Skeletal muscle tissue (tissue), 4 donors: ENCODE results near the gene CKAP4. TPM values are rescaled to one million over a fixed set of nuclear protein-coding genes. Genes with fewer than 3 reads are reported as not detected.

ENCODE experiments used
- H3K27ac ChIP-seq: one replicate; pipeline ENCODE4 v1.7.0; 2013; ENCODE audit warnings: mild to moderate bottlenecking, low read depth, low read length, inconsistent platforms
- H3K27me3 ChIP-seq, 3 donors: one replicate each; pipeline ENCODE4 v1.7.0; 2013; ENCODE audit warnings: low read length in 3 of 3; ENCODE audit not compliant: control insufficient read depth in 3 of 3, insufficient read depth in 3 of 3
- H3K36me3 ChIP-seq, 3 donors: one replicate each; pipeline ENCODE4 v1.7.0; 2013; ENCODE audit warnings: low read length in 3 of 3; ENCODE audit not compliant: control insufficient read depth in 3 of 3, insufficient read depth in 3 of 3
- H3K4me1 ChIP-seq, 3 donors: one replicate each; pipeline ENCODE4 v1.7.0; 2013; ENCODE audit warnings: low read length in 3 of 3, mild to moderate bottlenecking in 3 of 3; ENCODE audit not compliant: control insufficient read depth in 3 of 3, insufficient read depth in 3 of 3
- H3K4me3 ChIP-seq, 3 donors: one replicate each; pipeline ENCODE4 v1.7.0; 2013; ENCODE audit warnings: low read length in 3 of 3
- H3K9ac ChIP-seq, 3 donors: one replicate each; pipeline ENCODE4 v1.7.0; 2013; ENCODE audit warnings: low read length in 3 of 3, mild to moderate bottlenecking in 3 of 3, moderate library complexity in 2 of 3, low read depth in 1 of 3
- H3K9me3 ChIP-seq, 3 donors: one replicate each; pipeline ENCODE4 v1.7.0; 2013; ENCODE audit warnings: low read length in 3 of 3; ENCODE audit not compliant: control insufficient read depth in 3 of 3
- total RNA-seq: library from RNA; depleted of rRNA; stranded (reverse); fragments of >200 nt; gene quantifications from one replicate; pipeline ENCODE4 v1.2.3, GENCODE V29; 2014
- donor health status: Osteomylitis.

The CKAP4 gene
- total RNA-seq, 1 donor from 2014 or later = 36.0 TPM

DNA sequence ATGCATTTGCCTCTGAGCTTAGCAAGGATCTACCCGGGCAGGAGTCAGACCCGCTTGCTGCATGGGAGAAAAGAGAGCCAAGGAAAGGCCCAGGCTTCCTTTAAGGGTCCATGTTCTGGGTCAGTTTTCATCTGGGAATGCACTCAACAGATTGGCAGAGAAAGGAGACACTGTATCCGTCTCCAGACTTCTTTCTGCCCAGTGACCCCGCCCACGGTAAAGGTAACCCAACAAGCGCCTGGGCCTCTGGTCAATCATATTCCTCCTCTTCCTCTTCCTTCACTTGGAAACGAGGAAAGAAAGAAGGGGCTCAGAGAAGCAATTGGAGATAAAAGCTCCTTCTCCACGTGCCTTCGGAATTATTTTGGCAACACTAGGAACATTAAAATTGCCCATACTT lies 27.6 kb upstream of the CKAP4 start:
- Histone ChIP-seq H3K27ac (no peak overlapping the region), H3K4me1 (peaks cover 0 to 12% (median 7%) of the 10 kb centered on the region in 3 donors), H3K4me3 (no peak overlapping the region), H3K9me3 (no peaks in the 10 kb centered on the region), H3K36me3 (no peaks in the 10 kb centered on the region), H3K9ac (no peak overlapping the region), H3K27me3 (no peaks in the 10 kb centered on the region)

- H3K27me3 ChIP-seq = no peaks in the 10 kb centered on the region
- H3K36me3 ChIP-seq = no peaks in the 10 kb centered on the region
- H3K4me3 ChIP-seq = no peak overlapping the region
- H3K9ac ChIP-seq = no peak overlapping the region
- peaks cover 0 to 12% (median 7%) of the 10 kb centered on the region in 3 donors for H3K4me1 ChIP-seq
- H3K9me3 ChIP-seq = no peaks in the 10 kb centered on the region
- H3K27ac ChIP-seq = no peak overlapping the region
Measured at GRCh38 chr12:106274575-106275121, 26.8 kb upstream of the CKAP4 start.

GRCh38 chr12:106274012-106274411 lies 26.2 kb upstream of the CKAP4 start:
- H3K9ac ChIP-seq = no peak overlapping the region
- peaks cover 0 to 12% (median 7%) of the 10 kb centered on the region in 3 donors for H3K4me1 ChIP-seq
- H3K27ac ChIP-seq = no peak overlapping the region

GRCh38 chr12:106273491-106273890 lies 25.7 kb upstream of the CKAP4 start:
- H3K9ac ChIP-seq = no peak overlapping the region
- no peak overlapping the region for H3K4me3 ChIP-seq
- no peak overlapping the region for H3K27ac ChIP-seq
- no peaks in the 10 kb centered on the region for H3K27me3 ChIP-seq
- no peaks in the 10 kb centered on the region for H3K36me3 ChIP-seq
- peaks cover 0 to 12% (median 7%) of the 10 kb centered on the region in 3 donors for H3K4me1 ChIP-seq
- no peaks in the 10 kb centered on the region for H3K9me3 ChIP-seq

More at GRCh38 chr12:106274012-106274411, 26.2 kb upstream of the CKAP4 start:
- Histone ChIP-seq H3K4me3 (no peak overlapping the region), H3K9me3 (no peaks in the 10 kb centered on the region), H3K27me3 (no peaks in the 10 kb centered on the region), H3K36me3 (no peaks in the 10 kb centered on the region)

DNA sequence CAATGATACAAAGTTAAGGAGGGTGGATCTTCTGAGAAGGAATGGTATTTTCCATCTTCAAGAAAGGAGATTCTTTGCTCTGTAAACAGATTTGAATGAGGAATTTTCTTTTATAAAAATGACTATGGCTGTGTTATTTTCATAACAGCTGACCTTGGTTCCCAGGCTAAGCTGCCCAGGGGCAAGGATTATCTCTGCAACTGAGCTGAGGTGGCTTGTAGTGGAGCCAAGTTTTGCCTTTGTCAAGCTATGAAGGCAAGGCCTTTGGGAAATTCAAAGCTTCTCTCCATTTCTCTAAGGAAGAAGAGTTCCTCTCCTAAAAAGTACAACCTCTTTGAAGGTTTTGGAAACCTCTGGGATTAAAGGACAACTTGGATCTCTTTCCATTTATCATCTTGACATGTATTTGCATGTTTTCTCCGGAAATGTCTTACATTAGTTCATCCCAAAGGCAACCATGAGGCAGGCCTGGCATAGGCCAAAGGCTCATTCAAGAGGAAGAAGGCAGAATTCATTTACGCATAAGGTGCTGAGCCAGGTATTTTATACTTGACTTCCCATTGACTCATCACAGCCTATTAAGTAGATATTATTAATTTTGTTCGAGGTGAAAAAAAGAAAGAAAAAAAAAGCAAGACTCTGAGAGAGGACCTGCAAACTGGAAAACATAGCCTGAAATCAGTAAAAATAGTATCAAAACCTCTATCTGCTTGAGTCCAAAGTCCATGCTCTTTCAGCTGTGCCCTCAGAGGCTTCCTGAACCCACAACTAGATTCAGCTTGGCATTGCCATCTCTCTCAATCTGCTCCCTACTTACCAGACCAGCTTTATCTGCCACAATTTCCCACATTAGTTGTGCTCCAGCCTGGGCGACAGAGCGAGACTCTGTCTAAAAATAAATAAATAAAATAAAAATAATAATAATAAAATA lies 24.0 kb upstream of the CKAP4 start:
- Histone ChIP-seq H3K4me3 (no peak overlapping the region), H3K9me3 (no peaks in the 10 kb centered on the region), H3K4me1 (peaks cover 0 to 12% (median 7%) of the 10 kb centered on the region in 3 donors), H3K9ac (no peak overlapping the region), H3K27ac (no peak overlapping the region), H3K36me3 (no peaks in the 10 kb centered on the region), H3K27me3 (no peaks in the 10 kb centered on the region)

DNA sequence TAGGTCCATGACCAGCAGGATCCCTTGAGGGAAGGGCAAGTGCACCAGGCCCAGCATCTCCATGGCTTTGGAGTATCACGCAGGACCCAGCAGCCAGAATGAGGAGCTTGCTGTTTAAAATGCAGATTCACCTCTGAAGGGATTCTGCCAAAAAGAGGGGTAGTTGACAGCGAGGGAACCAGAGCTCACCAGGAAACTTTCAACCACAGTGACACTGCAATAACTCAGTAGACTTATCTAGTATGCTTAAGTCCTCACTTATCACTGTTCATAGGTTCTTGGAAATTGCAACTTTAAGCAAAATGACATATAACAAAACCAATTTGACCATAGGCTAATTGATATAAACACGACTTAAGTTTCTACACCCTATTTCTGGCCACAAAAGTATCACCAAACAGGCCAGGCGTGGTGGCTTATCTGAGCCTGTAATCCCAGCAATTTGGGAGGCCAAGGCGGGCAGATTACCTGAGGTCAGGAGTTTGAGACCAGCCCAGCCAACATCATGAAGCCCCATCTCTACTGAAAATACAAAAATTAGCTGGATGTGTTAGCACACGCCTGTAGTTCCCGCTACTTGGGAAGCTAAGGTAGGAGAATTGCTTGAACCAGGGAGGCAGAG lies 21.4 kb upstream of the CKAP4 start:
- H3K36me3 ChIP-seq = no peaks in the 10 kb centered on the region
- no peak overlapping the region for H3K9ac ChIP-seq
- no peak overlapping the region for H3K27ac ChIP-seq
- no peak overlapping the region for H3K4me3 ChIP-seq
- peaks cover 0 to 4% (median 3%) of the 10 kb centered on the region in 3 donors for H3K4me1 ChIP-seq
- no peaks in the 10 kb centered on the region for H3K27me3 ChIP-seq
- H3K9me3 ChIP-seq = no peaks in the 10 kb centered on the region

- Histone ChIP-seq H3K27me3 (no peaks in the 10 kb centered on the region), H3K4me3 (no peak overlapping the region), H3K36me3 (no peaks in the 10 kb centered on the region), H3K9ac (no peak overlapping the region), H3K9me3 (no peaks in the 10 kb centered on the region), H3K27ac (no peak overlapping the region), H3K4me1 (peaks cover 0 to 4% (median 3%) of the 10 kb centered on the region in 3 donors)
Measured at GRCh38 chr12:106267535-106267934, 19.7 kb upstream of the CKAP4 start.

- Histone ChIP-seq H3K4me3 (no peak overlapping the region), H3K27ac (no peak overlapping the region), H3K9ac (no peak overlapping the region), H3K9me3 (no peaks in the 10 kb centered on the region), H3K27me3 (no peaks in the 10 kb centered on the region), H3K36me3 (no peaks in the 10 kb centered on the region), H3K4me1 (no peaks in the 10 kb centered on the region)
Measured at GRCh38 chr12:106265116-106265515, 17.3 kb upstream of the CKAP4 start.

DNA sequence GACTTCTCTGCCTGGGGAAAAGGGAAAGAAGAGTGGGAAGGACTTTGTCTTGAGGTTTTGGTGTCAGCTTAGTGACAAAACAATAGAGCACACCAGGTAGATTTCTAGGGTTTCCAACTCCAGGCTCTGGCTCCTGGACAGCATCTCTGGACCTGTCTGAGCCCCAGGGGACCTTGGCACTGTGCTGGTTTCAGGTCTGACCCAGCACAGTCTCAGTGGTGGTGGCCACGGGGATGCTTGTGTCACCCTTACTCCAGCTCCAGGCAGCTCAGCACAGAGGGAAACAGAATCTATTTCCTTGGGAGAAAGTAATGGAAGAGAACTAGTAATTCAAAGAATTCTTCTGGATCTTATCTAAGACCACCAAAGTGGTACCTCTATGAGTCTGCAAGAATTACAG lies 11.1 kb upstream of the CKAP4 start:
- Histone ChIP-seq H3K9ac (no peak overlapping the region), H3K9me3 (no peaks in the 10 kb centered on the region)

DNA sequence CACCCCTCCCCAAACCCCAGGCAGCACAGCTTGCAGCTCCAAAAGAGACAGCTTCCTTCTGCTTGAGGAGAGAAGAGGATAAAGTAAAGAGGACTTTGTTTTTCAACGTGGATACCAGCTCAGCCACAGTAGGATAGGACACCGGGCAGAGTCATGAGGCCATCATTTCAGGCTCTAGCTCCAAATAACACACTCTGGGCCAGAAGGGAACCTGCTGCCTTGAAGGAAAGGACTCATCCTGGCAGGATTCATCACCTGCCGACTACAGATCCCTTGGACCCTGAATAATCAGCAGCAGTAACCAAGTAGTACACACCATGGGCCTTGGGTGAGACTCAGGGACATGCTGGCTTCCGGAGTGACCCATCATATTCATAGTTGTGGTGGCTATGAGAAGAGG lies 10.4 kb upstream of the CKAP4 start:
- no peaks in the 10 kb centered on the region for H3K9me3 ChIP-seq
- no peak overlapping the region for H3K27ac ChIP-seq
- no peaks in the 10 kb centered on the region for H3K36me3 ChIP-seq
- peaks cover 0 to 6% (median 5%) of the 10 kb centered on the region in 3 donors for H3K4me1 ChIP-seq
- no peak overlapping the region for H3K4me3 ChIP-seq
- H3K9ac ChIP-seq = no peak overlapping the region
- peaks cover 0 to 2% (median 0%) of the 10 kb centered on the region in 3 donors for H3K27me3 ChIP-seq

More for the DNA sequence above, 11.1 kb upstream of the CKAP4 start:
- Histone ChIP-seq H3K27ac (no peak overlapping the region), H3K4me1 (peaks cover 0 to 6% (median 5%) of the 10 kb centered on the region in 3 donors), H3K4me3 (no peak overlapping the region), H3K36me3 (no peaks in the 10 kb centered on the region), H3K27me3 (peaks cover 0 to 2% (median 0%) of the 10 kb centered on the region in 3 donors)
